Transverse colon (tissue), 3 donors: Measurements from ENCODE around the gene KLHL22.

Source experiments
- POLR2A ChIP-seq: fragments of 450-650 bp; IDR thresholded peaks from one replicate; pipeline ENCODE4 v1.6.1; 2016; ENCODE audit warnings: antibody characterized with exemption, mild to moderate bottlenecking, moderate library complexity
- TF ChIP-seq, protein P1 (sequence below), 5 experiments: fragments of 200-600 bp in 3 of 5; fragments of 450-650 bp in 2 of 5; sonication (generic) in 3 of 5; IDR thresholded peaks; 1 replicate in 2 of 5; 2 replicates in 3 of 5; pipeline ENCODE4 v1.5.1; 2016 to 2017; ENCODE audit warnings: antibody characterized with exemption in 5 of 5, inconsistent platforms in 3 of 5, mild to moderate bottlenecking in 2 of 5, moderate library complexity in 1 of 5

DNA sequence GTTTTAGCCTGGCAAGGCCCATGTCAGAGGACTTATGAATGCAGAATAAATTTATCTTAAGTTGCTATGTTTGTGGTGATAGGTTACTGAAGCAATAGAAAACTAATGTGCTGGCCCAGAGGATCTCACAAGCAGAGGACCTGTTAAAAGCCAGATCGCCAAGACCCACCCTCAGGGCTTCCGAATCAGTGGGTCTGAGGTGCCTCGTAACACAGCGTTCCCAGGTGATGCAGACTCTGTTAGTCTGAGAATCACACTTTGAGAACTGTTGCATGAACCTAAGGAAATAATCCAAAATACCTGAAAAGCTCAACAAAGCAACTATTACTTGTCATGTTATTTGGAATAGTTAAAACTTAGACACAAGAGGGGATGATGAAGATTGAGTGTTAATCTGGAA lies 51.3 kb downstream of the KLHL22 start:
- TF ChIP-seq, protein P1, sequence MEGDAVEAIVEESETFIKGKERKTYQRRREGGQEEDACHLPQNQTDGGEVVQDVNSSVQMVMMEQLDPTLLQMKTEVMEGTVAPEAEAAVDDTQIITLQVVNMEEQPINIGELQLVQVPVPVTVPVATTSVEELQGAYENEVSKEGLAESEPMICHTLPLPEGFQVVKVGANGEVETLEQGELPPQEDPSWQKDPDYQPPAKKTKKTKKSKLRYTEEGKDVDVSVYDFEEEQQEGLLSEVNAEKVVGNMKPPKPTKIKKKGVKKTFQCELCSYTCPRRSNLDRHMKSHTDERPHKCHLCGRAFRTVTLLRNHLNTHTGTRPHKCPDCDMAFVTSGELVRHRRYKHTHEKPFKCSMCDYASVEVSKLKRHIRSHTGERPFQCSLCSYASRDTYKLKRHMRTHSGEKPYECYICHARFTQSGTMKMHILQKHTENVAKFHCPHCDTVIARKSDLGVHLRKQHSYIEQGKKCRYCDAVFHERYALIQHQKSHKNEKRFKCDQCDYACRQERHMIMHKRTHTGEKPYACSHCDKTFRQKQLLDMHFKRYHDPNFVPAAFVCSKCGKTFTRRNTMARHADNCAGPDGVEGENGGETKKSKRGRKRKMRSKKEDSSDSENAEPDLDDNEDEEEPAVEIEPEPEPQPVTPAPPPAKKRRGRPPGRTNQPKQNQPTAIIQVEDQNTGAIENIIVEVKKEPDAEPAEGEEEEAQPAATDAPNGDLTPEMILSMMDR (IDR thresholded peaks at IDR 0.05), result no peak
- no peak for TF ChIP-seq POLR2A
